Lower leg skin (tissue), 3 donors: ENCODE results near the gene IGFN1.

ENCODE experiments used
- POLR2A ChIP-seq, 2 donors: fragments of 450-650 bp; IDR thresholded peaks; one replicate each; pipeline ENCODE4 v1.6.1; 2016 to 2017; ENCODE audit warnings: antibody characterized with exemption in 2 of 2, mild to moderate bottlenecking in 1 of 2, moderate library complexity in 1 of 2
- TF ChIP-seq, protein P1 (sequence below), 3 donors: fragments of 450-650 bp; IDR thresholded peaks; one replicate each; pipeline ENCODE4 v1.5.1; 2016; ENCODE audit warnings: antibody characterized with exemption in 3 of 3, mild to moderate bottlenecking in 3 of 3, moderate library complexity in 2 of 3

DNA sequence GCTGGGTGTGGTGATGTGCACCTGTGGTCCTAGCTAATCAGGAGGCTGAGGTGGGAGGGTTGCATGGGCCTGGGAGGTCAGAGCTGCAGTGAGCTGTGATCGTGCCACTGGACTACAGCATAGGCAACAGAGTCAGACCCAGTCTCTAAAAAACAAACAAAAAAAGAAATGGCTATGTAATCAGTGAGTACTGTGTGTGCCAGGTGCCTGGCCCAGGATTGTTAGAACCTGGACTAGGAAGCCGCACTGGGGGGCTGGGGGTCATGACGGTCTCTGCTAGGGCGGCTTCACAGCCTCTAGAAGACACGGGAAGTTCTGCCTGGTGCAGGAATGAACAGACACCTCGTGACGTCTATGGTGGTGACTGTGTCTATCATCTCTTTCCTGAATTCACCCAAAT is 44.8 kb upstream of the IGFN1 start:
- TF ChIP-seq, protein P1, sequence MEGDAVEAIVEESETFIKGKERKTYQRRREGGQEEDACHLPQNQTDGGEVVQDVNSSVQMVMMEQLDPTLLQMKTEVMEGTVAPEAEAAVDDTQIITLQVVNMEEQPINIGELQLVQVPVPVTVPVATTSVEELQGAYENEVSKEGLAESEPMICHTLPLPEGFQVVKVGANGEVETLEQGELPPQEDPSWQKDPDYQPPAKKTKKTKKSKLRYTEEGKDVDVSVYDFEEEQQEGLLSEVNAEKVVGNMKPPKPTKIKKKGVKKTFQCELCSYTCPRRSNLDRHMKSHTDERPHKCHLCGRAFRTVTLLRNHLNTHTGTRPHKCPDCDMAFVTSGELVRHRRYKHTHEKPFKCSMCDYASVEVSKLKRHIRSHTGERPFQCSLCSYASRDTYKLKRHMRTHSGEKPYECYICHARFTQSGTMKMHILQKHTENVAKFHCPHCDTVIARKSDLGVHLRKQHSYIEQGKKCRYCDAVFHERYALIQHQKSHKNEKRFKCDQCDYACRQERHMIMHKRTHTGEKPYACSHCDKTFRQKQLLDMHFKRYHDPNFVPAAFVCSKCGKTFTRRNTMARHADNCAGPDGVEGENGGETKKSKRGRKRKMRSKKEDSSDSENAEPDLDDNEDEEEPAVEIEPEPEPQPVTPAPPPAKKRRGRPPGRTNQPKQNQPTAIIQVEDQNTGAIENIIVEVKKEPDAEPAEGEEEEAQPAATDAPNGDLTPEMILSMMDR (IDR thresholded peaks at IDR 0.05), result no peak
- no peak for TF ChIP-seq POLR2A (IDR thresholded peaks at IDR 0.05)
